ENCODE data around the gene TRAPPC12.

Gene TRAPPC12

GRCh38 chr2:3379647-3380534 is at the start of gene TRAPPC12:
TRAPPC12 (plus strand) TSS chr2:3379694; CDS start chr2:3387624, 7,930 bp downstream.
- Histone ChIP-seq H3K9ac (ENCODE audit: low read depth in 1 of 2, low read length in 2 of 2) (peak within 1 kb of the TSS; percentile 81 to 86), H3K4me1 (ENCODE audit: control insufficient read depth in 2 of 2, insufficient read depth in 2 of 2, low read length in 2 of 2) (peaks cover 23 to 24% of the 10 kb centered on the region in 2 donors), H3K4me3 (ENCODE audit: low read length in 2 of 2) (peak within 1 kb of the TSS; percentile 90 to 94), H3K27ac (ENCODE audit: low read depth in 2 of 2, low read length in 2 of 2) (peak within 1 kb of the TSS; percentile 90 to 91), H3K27me3 (ENCODE audit: control insufficient read depth in 2 of 2, insufficient read depth in 2 of 2, low read length in 2 of 2) (no peaks in the 10 kb centered on the region), H3K36me3 (ENCODE audit: control insufficient read depth in 2 of 2, insufficient read depth in 2 of 2, low read length in 2 of 2) (peaks cover 0 to 2% of the 10 kb centered on the region in 2 donors), H3K9me3 (ENCODE audit: control insufficient read depth in 2 of 2, low read length in 2 of 2) (no peaks in the 10 kb centered on the region)

GRCh38 chr2:3332133-3332532 is 47.4 kb upstream of the TRAPPC12 start:
- H3K9me3 ChIP-seq (ENCODE audit: control insufficient read depth in 2 of 2, low read length in 2 of 2) = no peaks in the 10 kb centered on the region
- H3K36me3 ChIP-seq (ENCODE audit: control insufficient read depth in 2 of 2, insufficient read depth in 2 of 2, low read length in 2 of 2) = peaks cover 24 to 26% of the 10 kb centered on the region in 2 donors
- H3K4me3 ChIP-seq (ENCODE audit: low read length in 2 of 2) = no peak overlapping the region
- no peaks in the 10 kb centered on the region for H3K27me3 ChIP-seq (ENCODE audit: control insufficient read depth in 2 of 2, insufficient read depth in 2 of 2, low read length in 2 of 2)
- H3K9ac ChIP-seq (ENCODE audit: low read depth in 1 of 2, low read length in 2 of 2) = no peak overlapping the region
- H3K27ac ChIP-seq (ENCODE audit: low read depth in 2 of 2, low read length in 2 of 2) = no peak overlapping the region
- no peaks in the 10 kb centered on the region for H3K4me1 ChIP-seq (ENCODE audit: control insufficient read depth in 2 of 2, insufficient read depth in 2 of 2, low read length in 2 of 2)

DNA sequence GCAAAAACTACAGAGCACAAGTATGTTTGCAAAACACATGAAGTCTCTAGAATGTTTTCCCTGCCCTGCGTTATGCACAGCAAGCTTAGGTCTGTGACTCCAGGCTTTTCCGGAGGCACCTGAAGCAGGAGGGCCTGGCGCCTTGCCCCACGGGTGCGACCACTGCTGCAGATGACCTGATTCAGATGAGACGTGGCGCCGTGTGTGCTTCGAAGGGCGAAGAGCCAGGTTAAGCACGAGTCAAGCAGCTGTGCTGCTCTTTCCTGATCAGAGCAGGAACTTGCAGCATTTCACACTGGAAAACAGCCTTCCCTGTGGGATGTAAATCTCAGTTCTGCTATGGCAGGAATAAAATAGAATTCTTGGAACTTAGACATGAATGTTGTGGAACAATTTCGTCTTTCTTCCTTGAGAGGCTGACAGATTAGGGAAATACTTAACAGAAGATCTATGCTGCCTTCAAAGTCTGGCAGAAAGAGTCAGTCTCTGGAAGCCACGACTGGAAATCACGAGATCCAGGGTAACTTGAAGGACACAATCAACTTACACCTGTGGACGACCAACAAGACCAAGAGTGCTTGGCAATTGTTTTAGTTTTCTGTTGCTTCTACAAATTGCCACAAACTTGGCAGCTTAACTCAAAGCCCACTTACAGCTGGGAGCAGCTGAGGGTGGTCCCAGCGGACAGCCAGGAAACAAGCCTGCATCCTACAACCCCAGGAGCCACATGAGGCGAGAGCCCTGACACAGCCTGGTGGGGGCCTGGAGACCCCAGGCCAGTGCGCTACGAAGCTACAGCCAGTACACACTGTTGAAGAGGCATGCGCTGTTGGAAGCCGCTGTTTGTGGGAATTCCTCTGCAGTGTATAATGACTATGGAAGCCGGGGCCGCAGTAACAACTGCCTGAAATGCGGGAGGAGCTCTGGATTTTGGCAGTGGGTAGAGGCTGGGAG is 44.8 kb upstream of the TRAPPC12 start:
- Histone ChIP-seq H3K9me3 (ENCODE audit: control insufficient read depth in 2 of 2, low read length in 2 of 2) (no peaks in the 10 kb centered on the region), H3K27me3 (ENCODE audit: control insufficient read depth in 2 of 2, insufficient read depth in 2 of 2, low read length in 2 of 2) (no peaks in the 10 kb centered on the region), H3K4me3 (ENCODE audit: low read length in 2 of 2) (no peak overlapping the region), H3K27ac (ENCODE audit: low read depth in 2 of 2, low read length in 2 of 2) (no peak overlapping the region), H3K36me3 (ENCODE audit: control insufficient read depth in 2 of 2, insufficient read depth in 2 of 2, low read length in 2 of 2) (peaks cover 26% of the 10 kb centered on the region in 2 donors), H3K4me1 (ENCODE audit: control insufficient read depth in 2 of 2, insufficient read depth in 2 of 2, low read length in 2 of 2) (no peaks in the 10 kb centered on the region), H3K9ac (ENCODE audit: low read depth in 1 of 2, low read length in 2 of 2) (no peak overlapping the region)

DNA sequence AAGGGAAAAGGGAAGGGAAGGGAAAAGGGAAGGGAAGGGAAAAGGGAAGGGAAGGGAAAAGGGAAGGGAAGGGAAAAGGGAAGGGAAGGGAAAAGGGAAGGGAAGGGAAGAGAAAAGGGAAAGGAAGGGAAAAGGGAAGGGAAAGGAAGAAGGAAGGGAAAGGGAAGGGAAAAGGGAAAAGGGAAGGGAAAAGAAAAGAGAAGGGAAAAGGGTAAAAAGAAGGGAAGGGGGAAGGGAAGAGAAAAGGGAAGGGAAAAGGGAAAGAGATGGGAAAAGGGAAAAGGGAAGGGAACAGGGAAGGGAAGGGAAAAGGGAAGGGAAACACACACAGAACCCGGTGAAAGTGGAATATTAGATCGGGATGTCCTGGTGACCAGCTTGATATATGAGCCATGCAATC is 42.6 kb upstream of the TRAPPC12 start:
- Histone ChIP-seq H3K4me1 (ENCODE audit: control insufficient read depth in 2 of 2, insufficient read depth in 2 of 2, low read length in 2 of 2) (no peaks in the 10 kb centered on the region), H3K27ac (ENCODE audit: low read depth in 2 of 2, low read length in 2 of 2) (no peak overlapping the region), H3K4me3 (ENCODE audit: low read length in 2 of 2) (no peak overlapping the region), H3K36me3 (ENCODE audit: control insufficient read depth in 2 of 2, insufficient read depth in 2 of 2, low read length in 2 of 2) (peaks cover 18% of the 10 kb centered on the region in 2 donors), H3K27me3 (ENCODE audit: control insufficient read depth in 2 of 2, insufficient read depth in 2 of 2, low read length in 2 of 2) (no peaks in the 10 kb centered on the region), H3K9me3 (ENCODE audit: control insufficient read depth in 2 of 2, low read length in 2 of 2) (no peaks in the 10 kb centered on the region), H3K9ac (ENCODE audit: low read depth in 1 of 2, low read length in 2 of 2) (no peak overlapping the region)

DNA sequence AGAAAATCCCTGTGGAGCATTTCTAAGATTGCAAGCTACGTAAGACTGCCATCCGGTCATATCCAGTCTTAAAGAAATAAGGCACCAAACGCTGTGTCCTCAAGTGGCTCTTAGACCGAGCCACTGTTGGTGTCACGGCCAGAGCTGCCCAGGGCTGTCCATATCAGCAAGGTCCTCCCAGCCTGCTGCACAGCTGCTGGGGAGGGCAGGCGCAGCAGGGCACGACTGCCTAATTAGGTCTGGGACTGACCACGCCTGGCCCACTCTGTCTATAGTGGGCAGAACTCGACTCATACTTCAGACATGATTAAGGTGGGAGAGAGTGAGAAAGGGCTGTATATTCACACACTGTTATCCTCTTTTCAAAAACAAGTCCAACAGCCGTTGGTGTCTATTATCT is 41.2 kb upstream of the TRAPPC12 start:
- Histone ChIP-seq H3K9ac (ENCODE audit: low read depth in 1 of 2, low read length in 2 of 2) (no peak overlapping the region), H3K4me1 (ENCODE audit: control insufficient read depth in 2 of 2, insufficient read depth in 2 of 2, low read length in 2 of 2) (no peaks in the 10 kb centered on the region), H3K9me3 (ENCODE audit: control insufficient read depth in 2 of 2, low read length in 2 of 2) (no peaks in the 10 kb centered on the region), H3K27ac (ENCODE audit: low read depth in 2 of 2, low read length in 2 of 2) (no peak overlapping the region), H3K27me3 (ENCODE audit: control insufficient read depth in 2 of 2, insufficient read depth in 2 of 2, low read length in 2 of 2) (no peaks in the 10 kb centered on the region), H3K4me3 (ENCODE audit: low read length in 2 of 2) (no peak overlapping the region), H3K36me3 (ENCODE audit: control insufficient read depth in 2 of 2, insufficient read depth in 2 of 2, low read length in 2 of 2) (peaks cover 8 to 12% of the 10 kb centered on the region in 2 donors)

- Histone ChIP-seq H3K4me1 (ENCODE audit: control insufficient read depth in 2 of 2, insufficient read depth in 2 of 2, low read length in 2 of 2) (no peaks in the 10 kb centered on the region), H3K4me3 (ENCODE audit: low read length in 2 of 2) (no peak overlapping the region), H3K9ac (ENCODE audit: low read depth in 1 of 2, low read length in 2 of 2) (no peak overlapping the region), H3K27me3 (ENCODE audit: control insufficient read depth in 2 of 2, insufficient read depth in 2 of 2, low read length in 2 of 2) (no peaks in the 10 kb centered on the region), H3K9me3 (ENCODE audit: control insufficient read depth in 2 of 2, low read length in 2 of 2) (no peaks in the 10 kb centered on the region), H3K27ac (ENCODE audit: low read depth in 2 of 2, low read length in 2 of 2) (no peak overlapping the region), H3K36me3 (ENCODE audit: control insufficient read depth in 2 of 2, insufficient read depth in 2 of 2, low read length in 2 of 2) (peaks cover 5 to 7% of the 10 kb centered on the region in 2 donors)
These were observed 39.4 kb upstream of the TRAPPC12 start for GRCh38 chr2:3340144-3340543.

DNA sequence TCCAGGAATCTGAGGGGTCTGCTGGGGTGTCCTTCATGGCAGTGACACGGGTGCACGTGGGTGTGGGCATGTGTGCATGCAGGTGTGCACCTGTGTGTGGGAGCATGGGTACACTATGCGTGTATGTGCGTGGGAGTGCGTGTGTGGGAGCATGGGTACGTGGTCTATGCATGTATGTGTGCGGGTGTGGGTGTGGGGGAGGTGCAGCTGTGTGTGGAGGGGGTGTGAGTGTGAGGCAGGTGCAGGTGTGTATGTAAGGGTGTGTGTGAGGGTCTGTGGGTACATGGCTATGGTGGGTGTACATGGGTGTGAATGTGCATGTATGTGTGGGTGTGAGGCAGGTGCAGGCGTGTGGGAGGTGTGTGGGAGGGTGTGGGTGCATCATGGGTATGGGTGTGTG is 38.2 kb upstream of the TRAPPC12 start:
- peaks cover 0 to 2% of the 10 kb centered on the region in 2 donors for H3K36me3 ChIP-seq (ENCODE audit: control insufficient read depth in 2 of 2, insufficient read depth in 2 of 2, low read length in 2 of 2)
- no peaks in the 10 kb centered on the region for H3K9me3 ChIP-seq (ENCODE audit: control insufficient read depth in 2 of 2, low read length in 2 of 2)
- H3K4me1 ChIP-seq (ENCODE audit: control insufficient read depth in 2 of 2, insufficient read depth in 2 of 2, low read length in 2 of 2) = no peaks in the 10 kb centered on the region
- H3K9ac ChIP-seq (ENCODE audit: low read depth in 1 of 2, low read length in 2 of 2) = no peak overlapping the region
- no peak overlapping the region for H3K4me3 ChIP-seq (ENCODE audit: low read length in 2 of 2)
- H3K27me3 ChIP-seq (ENCODE audit: control insufficient read depth in 2 of 2, insufficient read depth in 2 of 2, low read length in 2 of 2) = no peaks in the 10 kb centered on the region
- no peak overlapping the region for H3K27ac ChIP-seq (ENCODE audit: low read depth in 2 of 2, low read length in 2 of 2)

DNA sequence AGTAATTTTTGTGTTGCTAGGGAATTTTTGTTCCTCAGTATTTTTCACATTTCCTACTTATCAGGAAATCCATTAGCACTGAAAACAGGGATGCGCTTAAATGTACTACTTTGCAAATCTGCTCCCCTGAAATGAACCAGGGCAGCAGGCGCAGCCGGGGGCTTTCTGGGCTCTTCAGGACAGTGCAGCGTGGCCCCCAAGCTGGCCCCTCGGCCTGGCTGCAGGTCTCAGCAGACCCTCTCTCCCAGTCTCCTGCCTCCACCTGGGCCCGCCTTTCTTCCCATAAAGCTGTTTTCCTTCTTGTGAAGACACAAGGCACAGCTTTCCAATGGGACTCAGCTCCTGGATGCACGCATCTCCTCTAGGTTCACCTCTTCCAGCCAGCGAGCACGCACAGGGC is 37.2 kb upstream of the TRAPPC12 start:
- Histone ChIP-seq H3K4me1 (ENCODE audit: control insufficient read depth in 2 of 2, insufficient read depth in 2 of 2, low read length in 2 of 2) (no peaks in the 10 kb centered on the region), H3K4me3 (ENCODE audit: low read length in 2 of 2) (no peak overlapping the region), H3K27ac (ENCODE audit: low read depth in 2 of 2, low read length in 2 of 2) (no peak overlapping the region), H3K36me3 (ENCODE audit: control insufficient read depth in 2 of 2, insufficient read depth in 2 of 2, low read length in 2 of 2) (peaks cover 0 to 2% of the 10 kb centered on the region in 2 donors), H3K9ac (ENCODE audit: low read depth in 1 of 2, low read length in 2 of 2) (no peak overlapping the region), H3K9me3 (ENCODE audit: control insufficient read depth in 2 of 2, low read length in 2 of 2) (no peaks in the 10 kb centered on the region), H3K27me3 (ENCODE audit: control insufficient read depth in 2 of 2, insufficient read depth in 2 of 2, low read length in 2 of 2) (no peaks in the 10 kb centered on the region)

DNA sequence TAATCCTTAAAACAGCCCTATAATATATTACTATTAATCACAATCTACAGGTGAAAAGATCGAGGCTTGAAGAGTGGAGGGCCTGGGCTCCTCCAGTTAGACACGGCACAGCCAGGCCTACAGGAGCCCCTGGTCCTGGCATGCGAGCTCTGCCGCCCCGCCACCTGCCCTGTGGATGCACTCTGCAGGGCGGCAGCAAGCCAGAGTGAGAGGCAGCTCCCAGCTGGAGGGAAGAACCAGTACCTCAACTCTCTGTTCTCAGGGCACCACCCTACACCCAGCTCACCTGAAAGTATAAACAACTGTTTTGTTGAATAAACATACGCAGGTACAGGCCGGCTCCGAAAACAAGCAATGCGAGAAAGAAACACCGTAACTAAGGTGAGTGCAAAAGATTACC is 36.5 kb upstream of the TRAPPC12 start:
- no peak overlapping the region for H3K27ac ChIP-seq (ENCODE audit: low read depth in 2 of 2, low read length in 2 of 2)

DNA sequence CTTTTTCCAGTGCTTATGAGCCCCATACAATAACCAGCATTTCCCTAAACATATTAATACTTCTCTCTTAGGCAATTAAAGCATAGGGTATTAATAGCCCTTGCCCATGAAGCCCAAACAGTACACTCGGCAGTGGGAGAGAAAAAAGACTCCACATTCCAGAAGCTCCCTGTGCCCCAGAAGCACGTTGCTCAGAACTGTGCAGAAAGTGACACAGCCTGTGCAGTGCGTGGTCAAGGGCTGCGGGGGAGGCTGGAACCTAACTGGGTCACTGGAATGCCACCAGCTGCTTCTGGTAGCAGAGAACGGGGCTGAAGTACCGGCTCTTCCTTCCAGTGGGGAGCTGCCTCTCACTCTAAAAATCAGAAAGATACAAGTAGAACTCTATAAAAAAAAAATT is 34.6 kb upstream of the TRAPPC12 start:
- Histone ChIP-seq H3K27ac (ENCODE audit: low read depth in 2 of 2, low read length in 2 of 2) (no peak overlapping the region), H3K9ac (ENCODE audit: low read depth in 1 of 2, low read length in 2 of 2) (no peak overlapping the region), H3K27me3 (ENCODE audit: control insufficient read depth in 2 of 2, insufficient read depth in 2 of 2, low read length in 2 of 2) (no peaks in the 10 kb centered on the region), H3K9me3 (ENCODE audit: control insufficient read depth in 2 of 2, low read length in 2 of 2) (no peaks in the 10 kb centered on the region), H3K4me3 (ENCODE audit: low read length in 2 of 2) (no peak overlapping the region), H3K36me3 (ENCODE audit: control insufficient read depth in 2 of 2, insufficient read depth in 2 of 2, low read length in 2 of 2) (peaks cover 0 to 5% of the 10 kb centered on the region in 2 donors), H3K4me1 (ENCODE audit: control insufficient read depth in 2 of 2, insufficient read depth in 2 of 2, low read length in 2 of 2) (no peaks in the 10 kb centered on the region)

More for the DNA sequence above, 36.5 kb upstream of the TRAPPC12 start:
- Histone ChIP-seq H3K9me3 (ENCODE audit: control insufficient read depth in 2 of 2, low read length in 2 of 2) (no peaks in the 10 kb centered on the region), H3K9ac (ENCODE audit: low read depth in 1 of 2, low read length in 2 of 2) (no peak overlapping the region), H3K36me3 (ENCODE audit: control insufficient read depth in 2 of 2, insufficient read depth in 2 of 2, low read length in 2 of 2) (peaks cover 0 to 4% of the 10 kb centered on the region in 2 donors), H3K4me1 (ENCODE audit: control insufficient read depth in 2 of 2, insufficient read depth in 2 of 2, low read length in 2 of 2) (no peaks in the 10 kb centered on the region), H3K4me3 (ENCODE audit: low read length in 2 of 2) (no peak overlapping the region), H3K27me3 (ENCODE audit: control insufficient read depth in 2 of 2, insufficient read depth in 2 of 2, low read length in 2 of 2) (no peaks in the 10 kb centered on the region)

All from mucosa of rectum (tissue), 2 donors.